HCT116 (cell line): ENCODE results near the gene NEURL2.

Source experiments
- ATF3 ChIP-seq: IDR thresholded peaks from 2 replicates; pipeline ENCODE4 v1.6.1; 2012
- CTCF ChIP-seq, 3 experiments: fragments of 200-600 bp in 1 of 3; sonication (generic) in 1 of 3; IDR thresholded peaks in 2 of 3; conservative IDR thresholded peaks in 1 of 3; 2 replicates each; pipeline ENCODE4 v1.5.1; 2012 to 2017; ENCODE audit warnings: low read depth in 2 of 3, low read length in 2 of 3, antibody characterized with exemption in 1 of 3, borderline replicate concordance in 1 of 3, control low read depth in 1 of 3, mild to moderate bottlenecking in 1 of 3, mixed read lengths in 1 of 3, mixed run types in 1 of 3, moderate library complexity in 1 of 3; ENCODE audit not compliant: insufficient read depth in 1 of 3
- POLR2A ChIP-seq: IDR thresholded peaks from 2 replicates; pipeline ENCODE4 v1.7.0; 2011; ENCODE audit warnings: borderline replicate concordance; ENCODE audit not compliant: insufficient read depth, insufficient read length; ENCODE audit errors: extremely low read depth
- POLR2AphosphoS5 ChIP-seq: IDR thresholded peaks from 2 replicates; pipeline ENCODE4 v1.6.1; 2011; ENCODE audit warnings: mild to moderate bottlenecking, low read depth, low read length, moderate library complexity
- REST ChIP-seq: IDR thresholded peaks from 2 replicates; pipeline ENCODE4 v1.6.1; 2012; ENCODE audit warnings: low read depth

GRCh38 chr20:45927071-45927878, 36.3 kb upstream of the NEURL2 start:
- TF ChIP-seq REST (no peak), CTCF (IDR thresholded peaks at IDR 0.05 in 2 of 3, conservative IDR thresholded peaks at IDR 0.05 in 1 of 3; ENCODE audit: borderline replicate concordance in 1 of 3, insufficient read depth in 1 of 3, low read depth in 2 of 3, low read length in 2 of 3) (no peak), POLR2A (no peak), POLR2AphosphoS5 (no peak), ATF3 (no peak)
